AG20443 (cell line): ENCODE results near the gene CALML6.
"Not testable (repeated sequence)": the region's sequence is repeated elsewhere in the genome, so short reads cannot be mapped to it uniquely, and the experiment has no call there.

Experiments used
- DNase-seq: peaks from one replicate; pipeline ENCODE4 v3.0.0; 2012; ENCODE audit warnings: low spot score, mixed read lengths

CALML6 gene

GRCh38 chr1:1914971-1915692, at the start of gene CALML6:
CALML6 (plus strand) TSS chr1:1915260; CDS start chr1:1915281, 21 bp downstream.
- no peak for DNase-seq

GRCh38 chr1:1867164-1867563, 47.9 kb upstream of the CALML6 start:
- no peak for DNase-seq

GRCh38 chr1:1869469-1869868, 45.6 kb upstream of the CALML6 start:
- DNase-seq: no peak

- no peak for DNase-seq
These were observed 42.6 kb upstream of the CALML6 start for GRCh38 chr1:1872329-1872994.

GRCh38 chr1:1873186-1873585, 41.9 kb upstream of the CALML6 start:
- no peak for DNase-seq

- DNase-seq: no peak
These were observed 40.2 kb upstream of the CALML6 start for GRCh38 chr1:1874901-1875300.

- DNase-seq: no peak
These were observed 39.1 kb upstream of the CALML6 start for GRCh38 chr1:1875932-1876331.

- DNase-seq: peak; percentile 44
These were observed 38.6 kb upstream of the CALML6 start for GRCh38 chr1:1876335-1876930.

GRCh38 chr1:1877865-1878436, 37.1 kb upstream of the CALML6 start:
- DNase-seq: no peak

- DNase-seq: no peak
These were observed 35.1 kb upstream of the CALML6 start for GRCh38 chr1:1879942-1880341.

GRCh38 chr1:1880617-1881312, 34.3 kb upstream of the CALML6 start:
- no peak for DNase-seq

- no peak for DNase-seq
These were observed 33.3 kb upstream of the CALML6 start for GRCh38 chr1:1881727-1882126.

- no peak for DNase-seq
These were observed 31.8 kb upstream of the CALML6 start for GRCh38 chr1:1883092-1883873.

GRCh38 chr1:1883890-1884289, 31.2 kb upstream of the CALML6 start:
- not testable (repeated sequence) for DNase-seq

- no peak for DNase-seq
These were observed 25.8 kb upstream of the CALML6 start for GRCh38 chr1:1889090-1889750.

- peak; percentile 77 for DNase-seq
These were observed 25.1 kb upstream of the CALML6 start for GRCh38 chr1:1889847-1890505.

GRCh38 chr1:1890506-1891348, 24.3 kb upstream of the CALML6 start, which contains the start of gene GNB1:
GNB1 (minus strand) TSS chr1:1891087; CDS start chr1:1825453, 65,634 bp downstream.
- DNase-seq: peak; percentile 98

GRCh38 chr1:1891349-1892078, 23.5 kb upstream of the CALML6 start:
- DNase-seq: peak; percentile 90
